Measurements from ENCODE around the gene PRPS1L1.
A peak's percentile ranks its signal among the peaks of the same experiment; 100 is the strongest.

PRPS1L1 gene

DNA sequence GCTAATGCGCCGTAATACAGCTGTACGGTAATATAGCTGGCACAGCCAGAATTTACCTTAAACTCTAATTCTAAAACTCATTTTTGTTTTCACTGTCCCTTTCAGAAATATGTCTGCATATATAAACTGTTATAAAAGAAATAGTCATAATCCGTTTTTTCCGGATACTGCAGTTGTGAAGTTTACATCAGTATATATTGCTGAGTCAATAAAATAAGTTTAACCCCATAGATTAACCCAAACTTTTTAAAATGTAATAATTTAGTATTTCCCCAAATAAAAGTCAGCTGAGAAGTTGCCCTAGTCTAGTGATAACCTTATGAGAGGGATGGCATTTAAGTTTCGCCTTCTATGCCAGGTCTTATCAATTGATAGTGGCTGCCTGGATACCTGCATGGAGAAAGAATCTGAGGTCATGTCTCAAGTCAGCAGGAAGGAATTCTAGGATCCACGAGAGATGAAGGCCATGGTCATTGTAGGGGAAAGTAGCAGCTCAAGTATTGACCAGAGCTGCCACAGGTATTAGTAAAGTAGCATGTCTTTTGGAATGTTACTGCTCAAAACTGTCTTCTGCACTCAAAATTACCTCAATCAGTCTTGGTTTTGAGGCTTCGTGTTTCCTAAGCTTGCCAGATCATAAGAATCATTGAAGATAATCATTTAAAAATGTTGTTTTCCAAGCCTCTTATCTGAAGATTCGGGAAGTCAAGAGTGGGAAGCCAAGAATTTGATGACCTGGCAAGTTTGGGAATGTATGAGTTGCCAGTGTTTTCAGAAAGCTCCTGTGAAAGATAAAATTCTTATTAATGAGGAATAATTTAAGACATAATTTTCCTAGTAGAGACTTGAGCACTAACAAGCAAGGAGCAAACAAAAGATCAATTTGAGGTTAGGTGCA lies 10.8 kb downstream of the PRPS1L1 start:
- DNase-seq = no peak

- DNase-seq = no peak
Measured at GRCh38 chr7:18013936-18014335, 13.7 kb downstream of the PRPS1L1 start.

- DNase-seq = no peak
Measured at GRCh38 chr7:18004372-18004771, 23.3 kb downstream of the PRPS1L1 start.

- no peak for DNase-seq
Measured at GRCh38 chr7:18003286-18003994, 24.2 kb downstream of the PRPS1L1 start.

DNA sequence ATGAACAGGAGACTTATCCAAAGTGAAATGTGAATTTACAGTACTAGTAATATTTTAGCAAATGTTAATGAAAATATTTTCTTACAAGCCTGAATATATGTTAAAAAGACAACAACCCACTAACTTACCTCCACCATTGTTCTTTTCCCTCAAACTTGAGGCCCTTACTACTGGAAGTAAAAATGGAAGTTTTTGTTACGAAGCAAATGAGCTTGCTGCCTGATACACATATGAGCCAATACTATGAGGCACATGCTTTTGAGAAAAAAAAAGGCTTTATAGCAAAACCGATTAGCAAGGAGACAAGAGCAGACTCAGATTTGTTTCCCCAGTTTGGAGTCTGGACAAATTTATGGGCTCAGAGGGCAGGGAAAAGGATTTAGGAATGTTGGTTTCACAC lies 29.0 kb downstream of the PRPS1L1 start:
- no peak for DNase-seq

GRCh38 chr7:17996442-17997223 lies 31.0 kb downstream of the PRPS1L1 start:
- no peak for DNase-seq

- DNase-seq = no peak
Measured at GRCh38 chr7:17996040-17996439, 31.6 kb downstream of the PRPS1L1 start.

DNA sequence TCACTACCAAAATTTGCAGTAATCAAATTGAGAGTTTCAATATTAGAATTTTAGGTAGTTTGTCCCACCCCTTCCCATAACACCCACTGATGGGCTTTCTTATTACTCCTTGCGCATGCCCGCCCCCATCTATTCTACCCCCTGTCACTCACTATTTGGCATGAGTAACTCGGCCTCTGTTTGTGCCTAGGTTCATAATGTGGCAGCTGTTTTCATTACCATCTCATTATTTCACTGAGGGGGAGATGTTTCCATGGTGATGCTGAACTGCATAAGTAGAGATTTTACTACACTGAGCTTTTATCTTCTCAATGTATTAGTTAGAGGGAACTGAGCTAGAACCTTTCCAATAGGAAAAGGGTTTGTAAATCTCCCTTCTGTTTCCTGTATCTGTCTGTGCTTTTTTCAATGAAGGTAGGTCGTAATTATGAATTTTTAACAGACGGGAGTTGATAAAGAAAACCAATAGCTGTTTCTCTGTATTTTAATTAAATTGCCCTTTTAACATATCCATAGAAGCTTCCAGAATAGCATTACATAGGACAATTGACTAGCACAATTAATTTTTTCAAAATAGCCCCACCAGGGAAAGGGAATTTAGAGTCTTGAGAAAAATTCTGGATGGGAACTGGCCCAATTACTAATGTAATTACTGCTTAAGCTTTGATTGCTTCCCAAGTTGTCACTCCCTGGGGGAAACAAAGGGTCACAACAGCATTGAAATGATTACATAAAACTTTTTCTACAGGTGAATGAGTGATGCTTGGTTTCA lies 33.4 kb downstream of the PRPS1L1 start:
- peak in 1 of 56 donors; percentile 7 for DNase-seq

DNA sequence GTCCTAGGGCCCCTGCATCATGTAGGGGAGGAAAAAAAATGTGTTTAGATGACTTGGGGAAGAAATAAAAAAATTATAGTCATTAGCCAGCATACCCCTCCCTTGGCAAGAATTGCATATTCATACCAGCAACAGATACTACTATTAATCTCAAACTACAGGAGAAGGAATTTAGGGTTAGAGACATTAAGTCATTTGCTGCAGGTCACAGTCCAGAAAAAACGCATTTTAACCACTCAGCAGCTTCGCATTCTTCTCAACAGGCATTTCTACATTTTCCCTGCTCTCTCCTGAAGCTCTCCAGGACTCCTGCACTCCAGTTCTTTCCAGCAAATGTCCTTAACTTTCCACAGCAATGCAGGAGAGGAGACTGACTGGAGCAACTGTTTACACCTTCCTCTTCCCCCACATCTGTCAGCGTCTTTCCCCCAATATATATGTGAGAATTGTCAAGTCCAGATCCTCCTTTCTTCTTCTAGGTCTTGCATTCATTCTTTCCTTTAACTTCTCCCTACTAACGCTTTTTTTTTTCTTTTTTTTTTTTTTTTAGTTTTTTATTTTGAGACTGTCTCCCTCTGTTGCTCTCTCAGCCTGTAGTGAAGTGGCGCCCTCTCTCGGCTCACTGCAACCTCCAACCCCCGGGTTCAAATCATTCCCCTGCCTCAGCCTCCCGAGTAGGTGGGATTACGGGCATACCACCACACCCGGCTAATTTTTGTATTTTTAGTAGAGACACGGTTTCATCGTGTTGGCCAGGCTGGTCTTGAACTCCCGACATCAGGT lies 35.6 kb downstream of the PRPS1L1 start:
- peak in 1 of 56 donors; percentile 23 for DNase-seq

GRCh38 chr7:17990761-17991160 lies 36.9 kb downstream of the PRPS1L1 start:
- DNase-seq = no peak

DNA sequence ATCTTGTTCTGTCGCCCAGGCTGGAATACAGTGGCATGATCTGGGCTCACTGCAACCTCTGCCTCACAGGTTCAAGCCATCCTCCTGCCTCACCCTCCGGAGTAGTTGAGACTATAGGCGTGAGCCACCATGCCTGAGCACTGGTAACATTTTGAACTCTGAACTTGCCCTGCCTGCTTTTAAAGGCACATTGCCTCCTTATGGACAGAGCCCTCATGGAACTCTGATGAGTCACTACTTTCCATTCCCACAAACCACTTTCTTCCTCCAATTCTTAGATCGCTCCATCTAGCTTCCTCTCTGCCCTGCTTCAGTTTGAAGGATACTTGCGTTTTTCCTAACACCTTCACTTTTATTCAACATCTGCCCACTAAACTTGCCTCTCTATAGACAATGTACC lies 38.1 kb downstream of the PRPS1L1 start:
- no peak for DNase-seq

- no peak for DNase-seq
Measured at GRCh38 chr7:17988858-17989257, 38.8 kb downstream of the PRPS1L1 start.

DNA sequence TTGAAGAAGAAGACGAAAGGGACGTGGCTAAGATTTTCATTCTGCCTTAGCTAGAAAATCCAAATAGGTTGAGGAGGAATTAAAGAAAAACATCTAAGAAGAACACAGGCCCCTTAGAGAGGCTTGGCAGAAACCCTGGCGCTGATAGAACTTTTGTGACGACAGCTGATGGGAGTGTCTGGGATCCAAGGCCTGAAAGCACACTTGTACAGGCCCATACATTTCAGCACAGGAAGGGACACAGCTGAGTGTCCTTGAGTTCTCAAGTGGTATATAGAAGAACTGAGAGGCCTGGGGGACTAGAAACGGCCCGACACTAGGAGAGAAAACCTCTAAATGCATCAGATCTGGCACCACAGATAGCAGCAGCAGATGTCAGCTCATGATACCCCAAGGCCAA lies 39.5 kb downstream of the PRPS1L1 start:
- DNase-seq = no peak

DNA sequence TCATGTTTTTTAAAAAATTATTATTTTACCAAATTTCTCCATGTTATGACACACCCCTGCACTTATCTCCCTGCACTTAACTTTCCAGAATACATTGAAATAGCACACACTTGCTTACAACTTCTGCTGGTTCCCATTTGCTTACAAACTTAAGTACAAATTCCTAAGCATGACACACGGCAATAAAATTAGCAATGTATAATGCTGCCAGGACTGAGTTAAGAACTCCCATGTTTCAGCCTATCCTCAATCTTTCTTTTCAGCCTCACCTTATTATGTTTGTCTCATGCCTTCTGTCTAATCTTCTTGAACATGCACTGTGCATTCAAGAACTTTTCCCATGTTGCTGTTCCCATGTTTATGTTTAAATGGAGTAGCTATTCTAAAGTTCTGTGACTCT lies 40.8 kb downstream of the PRPS1L1 start:
- DNase-seq = no peak

- no peak for DNase-seq
Measured at GRCh38 chr7:17985473-17986239, 42.0 kb downstream of the PRPS1L1 start.

DNA sequence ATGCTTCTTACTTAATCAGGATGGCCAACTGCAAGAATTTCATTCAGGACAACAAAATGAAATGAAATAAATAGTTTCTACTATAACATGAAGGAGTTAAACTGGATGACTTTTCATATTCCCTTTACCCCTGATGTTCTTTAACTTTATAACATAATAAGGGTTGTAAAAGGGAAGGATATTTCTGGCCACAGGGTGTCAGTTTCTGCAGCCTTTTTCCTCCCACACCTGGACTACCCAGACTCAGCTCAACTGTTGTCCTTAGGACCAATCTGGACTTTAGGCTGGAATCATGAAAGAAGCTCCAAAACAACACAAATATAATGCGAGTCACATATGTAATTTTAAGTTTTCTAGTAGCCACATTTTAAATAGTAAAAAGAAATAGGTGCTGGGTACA lies 43.4 kb downstream of the PRPS1L1 start:
- DNase-seq = no peak

- DNase-seq = no peak
Measured at GRCh38 chr7:17983221-17984062, 44.2 kb downstream of the PRPS1L1 start.

DNA sequence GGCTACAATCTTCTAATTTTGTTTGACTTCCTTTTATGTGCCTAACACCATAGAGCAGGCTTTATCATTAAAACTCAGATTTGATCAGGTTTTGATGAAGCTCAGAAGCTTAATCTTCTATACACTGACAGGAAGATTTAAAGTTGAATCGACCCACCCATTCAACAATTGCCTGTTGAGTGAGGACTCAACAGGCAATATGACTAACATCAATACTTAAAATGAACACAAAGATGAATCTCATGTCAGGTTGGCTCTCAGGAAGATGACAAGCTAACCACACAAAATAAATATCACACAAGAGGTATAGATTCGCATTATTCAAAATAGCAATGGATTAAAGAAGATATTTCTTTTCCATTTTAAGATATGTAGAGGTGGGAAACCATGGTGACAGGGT lies 50.7 kb downstream of the PRPS1L1 start:
- DNase-seq = no peak

Data from amygdala (tissue), 56 donors.